ENCODE results near the gene PPM1H.
"Not testable (repeated sequence)": the region's sequence is repeated elsewhere in the genome, so short reads cannot be mapped to it uniquely, and the experiment has no call there.

PPM1H gene

DNA sequence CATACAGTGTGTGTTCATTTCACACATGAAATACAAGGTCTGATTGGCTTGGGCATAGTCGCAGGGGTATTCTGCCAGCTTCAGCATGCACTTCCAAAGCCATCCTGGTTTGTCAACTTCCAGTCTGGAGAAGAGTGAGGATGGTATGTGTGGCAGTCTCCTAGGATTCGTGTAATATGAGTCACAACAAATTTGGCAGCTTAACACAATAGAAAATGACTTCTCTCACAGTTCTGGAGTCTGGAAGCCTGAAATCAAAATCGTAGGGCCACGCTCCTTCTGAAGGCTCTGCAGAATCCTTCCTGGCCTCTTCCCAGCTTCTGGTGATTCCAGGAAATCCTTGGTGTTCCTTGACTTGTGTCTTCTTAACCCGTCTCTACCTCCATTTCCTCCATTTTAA lies 167.5 kb downstream of the PPM1H start:
- peak; percentile 85 for DNase-seq (ENCODE audit: low spot score)

- no peak for DNase-seq (ENCODE audit: low spot score)
These were observed 168.5 kb downstream of the PPM1H start for GRCh38 chr12:62766496-62766895.

DNA sequence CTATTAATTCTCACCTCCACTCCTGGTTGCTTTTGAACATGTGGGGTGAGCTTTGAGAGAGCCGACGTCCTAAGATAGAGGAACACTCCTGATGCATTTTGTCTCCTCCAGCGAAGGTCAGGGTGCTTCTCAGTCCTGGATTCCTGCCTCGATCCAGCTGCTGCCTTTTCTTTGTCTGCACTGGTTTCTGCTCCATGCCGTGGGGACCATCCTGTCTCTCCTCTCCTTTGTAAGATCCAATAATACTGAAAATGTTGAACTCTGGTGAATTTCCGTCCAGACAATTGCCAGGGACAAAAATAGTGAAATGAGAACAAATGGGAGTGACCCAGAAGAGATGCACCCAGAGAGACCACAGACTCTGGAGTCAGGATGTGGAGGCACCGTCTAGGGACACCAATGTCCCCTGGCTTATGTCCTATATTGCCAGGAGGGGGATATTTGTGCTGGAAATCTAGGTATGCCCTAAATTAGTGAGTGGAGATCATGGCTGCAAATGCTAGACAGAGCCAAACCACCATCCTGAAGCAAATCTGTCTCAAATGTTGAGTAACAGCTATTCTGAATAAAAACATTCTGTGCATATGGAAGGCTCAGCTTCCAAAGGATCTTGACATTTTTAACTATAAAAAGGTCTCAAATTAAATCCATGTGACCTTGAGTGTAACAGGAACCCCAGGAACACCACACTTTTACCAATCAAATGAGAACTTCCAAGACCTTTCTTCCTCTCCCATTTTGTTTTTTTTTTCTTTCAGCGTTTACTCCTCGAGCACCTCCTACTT lies 170.9 kb downstream of the PPM1H start:
- DNase-seq (ENCODE audit: low spot score): no peak

- no peak for DNase-seq (ENCODE audit: low spot score)
These were observed 171.6 kb downstream of the PPM1H start for GRCh38 chr12:62763312-62763711.

DNA sequence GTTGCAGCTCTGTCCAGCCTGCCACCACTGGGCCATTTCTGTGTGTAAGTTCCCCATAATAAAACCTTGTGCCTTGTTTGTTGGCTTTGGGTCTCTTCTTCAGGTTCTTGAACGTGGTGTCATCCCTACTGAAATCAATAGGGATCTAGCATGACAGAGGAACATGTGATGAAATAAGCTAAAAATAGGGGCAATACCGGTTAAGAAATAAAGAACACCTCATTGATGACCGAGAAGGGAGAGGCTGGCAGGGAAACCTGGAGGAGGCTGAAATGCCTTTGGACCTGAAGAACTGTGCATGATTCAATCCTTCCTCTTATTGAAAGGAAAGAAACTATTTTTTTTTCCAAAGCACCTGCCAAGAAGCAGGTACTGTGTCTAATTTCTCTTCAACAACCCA lies 172.3 kb downstream of the PPM1H start:
- DNase-seq (ENCODE audit: low spot score): no peak

GRCh38 chr12:62761658-62762057 lies 173.3 kb downstream of the PPM1H start:
- DNase-seq (ENCODE audit: low spot score): no peak

DNA sequence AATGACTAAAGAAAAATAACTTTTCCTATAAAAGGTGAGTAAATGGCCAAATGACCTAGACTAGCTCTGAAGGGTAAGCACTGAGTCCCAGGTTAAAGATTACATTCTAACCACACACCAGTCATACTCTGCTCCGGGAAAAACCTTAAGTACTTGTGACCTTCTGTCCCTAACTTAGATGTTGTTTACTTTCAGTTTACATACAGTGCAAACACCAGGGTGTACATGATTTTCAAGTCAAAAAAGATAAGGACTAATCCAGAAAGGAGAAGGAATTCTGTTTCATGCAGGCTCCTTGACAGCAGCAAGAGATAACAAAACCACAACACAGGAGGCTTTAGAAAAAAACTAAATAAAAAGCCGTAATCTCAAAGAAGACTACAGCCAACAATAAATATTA lies 174.2 kb downstream of the PPM1H start:
- DNase-seq (ENCODE audit: low spot score): no peak

DNA sequence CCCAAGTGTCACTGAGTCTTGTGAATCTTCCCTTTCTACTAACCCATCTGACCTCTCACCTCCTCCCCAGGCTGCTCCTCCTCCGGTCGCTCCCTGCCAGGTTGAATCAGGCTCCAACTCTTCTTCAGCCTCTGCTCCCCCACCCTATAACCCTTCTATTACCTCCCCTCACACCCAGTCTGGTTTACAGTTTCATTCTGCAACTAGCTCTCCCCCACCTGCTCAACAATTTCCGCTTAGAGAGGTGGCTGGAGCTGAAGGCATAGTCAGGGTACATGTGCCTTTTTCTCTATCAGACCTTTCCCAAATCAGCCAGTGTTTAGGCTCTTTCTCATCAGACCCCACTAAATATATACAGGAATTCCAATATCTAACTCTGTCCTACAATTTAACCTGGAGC lies 174.6 kb downstream of the PPM1H start:
- not testable (repeated sequence) for DNase-seq (ENCODE audit: low spot score)

GRCh38 chr12:62758216-62758615 lies 176.7 kb downstream of the PPM1H start:
- DNase-seq (ENCODE audit: low spot score): no peak

DNA sequence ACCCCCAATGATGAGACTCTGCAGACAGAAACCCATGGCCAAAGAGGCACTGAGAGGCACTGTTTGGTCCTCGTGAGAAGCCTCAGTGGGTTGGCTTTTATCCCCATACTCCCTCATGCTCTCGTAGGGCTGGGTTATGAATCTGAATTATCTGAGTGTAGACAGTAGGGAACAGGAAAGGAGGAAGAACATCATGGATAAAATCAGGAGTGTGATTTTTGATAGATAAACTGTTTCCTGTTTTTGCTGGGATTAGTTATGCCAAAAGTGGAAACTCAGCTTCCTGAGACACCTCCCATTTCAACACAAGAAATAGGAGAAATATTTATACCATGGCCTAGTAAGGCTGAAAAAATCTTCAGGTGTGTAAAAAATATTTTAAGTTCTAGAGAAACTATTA lies 177.9 kb downstream of the PPM1H start:
- DNase-seq (ENCODE audit: low spot score): no peak

DNA sequence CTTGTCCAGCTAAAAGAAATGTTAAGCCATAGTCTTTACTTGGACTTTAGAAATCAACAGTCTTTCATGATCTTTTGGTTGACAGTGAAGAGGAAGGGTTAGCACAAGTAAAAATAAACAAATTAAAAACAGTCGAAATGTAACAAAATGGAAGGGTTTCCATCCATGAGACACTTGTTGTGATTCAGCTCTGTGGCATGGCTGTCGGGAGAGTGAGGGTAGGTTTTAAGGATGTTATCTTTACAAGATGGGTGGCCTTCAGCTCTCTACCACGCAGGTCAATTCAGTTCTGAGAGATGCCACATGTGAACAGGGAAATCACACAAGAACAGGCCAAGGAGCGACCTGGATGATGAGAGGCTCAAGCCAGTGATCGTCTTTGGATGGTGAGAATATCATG lies 180.2 kb downstream of the PPM1H start:
- DNase-seq (ENCODE audit: low spot score): no peak

DNA sequence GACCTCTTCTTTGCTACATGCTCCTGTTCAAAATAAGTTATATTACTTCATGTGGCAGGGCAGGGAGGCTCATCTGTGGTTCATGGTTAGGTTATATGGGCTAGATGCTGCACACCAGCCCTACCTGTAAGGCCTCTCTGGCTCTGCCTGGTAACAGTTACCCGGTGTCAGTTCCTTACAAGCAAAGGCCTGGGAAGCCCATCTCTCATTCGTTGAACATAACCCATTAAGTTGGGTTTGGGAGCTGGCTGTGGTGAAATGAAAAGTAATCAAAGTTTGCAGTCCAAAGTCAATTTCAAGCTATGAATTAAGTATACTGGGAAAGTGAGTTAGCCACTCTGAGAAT lies 183.2 kb downstream of the PPM1H start:
- no peak for DNase-seq (ENCODE audit: low spot score)

GRCh38 chr12:62750941-62751809 lies 183.8 kb downstream of the PPM1H start:
- DNase-seq (ENCODE audit: low spot score): no peak

DNA sequence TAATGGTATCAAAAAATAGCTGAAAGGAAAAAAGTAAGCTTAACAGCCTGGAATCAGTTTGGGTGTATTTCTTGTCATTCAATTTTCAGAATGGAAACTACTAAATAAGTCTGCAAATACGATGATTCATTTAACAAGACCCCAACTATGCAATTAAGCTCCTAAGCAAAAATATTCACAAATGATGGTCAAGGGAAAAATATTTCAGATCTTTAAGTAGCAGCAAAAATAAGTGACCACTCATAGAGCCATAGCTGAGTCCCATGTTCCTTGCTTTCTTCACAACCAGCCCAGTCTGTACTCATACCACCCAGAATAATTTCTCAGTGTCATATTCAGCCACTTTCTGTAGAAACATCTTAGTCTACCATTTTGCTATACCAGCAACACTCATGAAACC lies 185.4 kb downstream of the PPM1H start:
- no peak for DNase-seq (ENCODE audit: low spot score)

DNA sequence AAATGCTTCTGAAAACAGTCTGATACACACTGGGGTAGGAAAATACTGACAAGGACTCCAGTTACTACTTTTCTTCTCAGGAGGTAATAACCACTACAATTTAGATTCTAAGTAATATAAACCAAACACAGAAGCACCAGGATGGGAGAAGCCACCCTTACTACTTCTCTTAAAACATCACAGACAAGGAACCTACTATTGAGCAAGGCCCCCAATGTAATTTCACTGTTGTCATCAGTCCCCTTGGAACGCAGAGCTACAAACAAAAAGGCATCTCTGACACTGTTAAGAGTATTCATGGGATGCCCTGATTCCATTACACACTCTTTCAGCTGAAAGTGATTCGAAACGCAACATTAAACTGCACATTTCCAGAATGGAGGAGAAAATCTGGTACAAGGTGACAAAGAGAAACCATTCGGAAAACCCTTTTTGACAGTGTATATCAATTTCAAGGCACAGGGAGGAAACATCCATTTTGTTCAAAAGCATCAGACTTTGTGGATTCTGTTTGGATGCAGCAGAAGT lies 185.9 kb downstream of the PPM1H start:
- DNase-seq (ENCODE audit: low spot score): no peak

DNA sequence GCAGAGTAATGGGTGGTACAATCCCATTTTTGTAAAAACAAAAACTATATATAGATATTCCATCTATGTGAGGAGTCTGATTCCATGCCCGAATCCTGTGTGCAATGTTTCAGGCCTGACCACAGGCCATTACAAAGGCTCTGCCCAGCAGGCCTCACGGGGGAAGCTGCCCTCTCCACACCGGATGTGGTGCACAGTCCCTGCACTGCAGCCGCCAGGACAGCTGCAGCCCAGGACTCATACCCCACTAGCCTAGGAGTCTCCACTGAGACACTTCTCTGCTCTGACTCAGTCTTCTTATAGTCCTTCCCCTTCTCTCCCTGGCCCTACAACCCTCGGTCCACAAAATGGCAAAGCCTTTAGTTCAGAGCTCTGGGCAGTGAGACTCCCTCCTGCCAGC lies 190.4 kb downstream of the PPM1H start:
- DNase-seq (ENCODE audit: low spot score): peak; percentile 47

- DNase-seq (ENCODE audit: low spot score): no peak
These were observed 195.5 kb downstream of the PPM1H start for GRCh38 chr12:62739266-62740015.

DNA sequence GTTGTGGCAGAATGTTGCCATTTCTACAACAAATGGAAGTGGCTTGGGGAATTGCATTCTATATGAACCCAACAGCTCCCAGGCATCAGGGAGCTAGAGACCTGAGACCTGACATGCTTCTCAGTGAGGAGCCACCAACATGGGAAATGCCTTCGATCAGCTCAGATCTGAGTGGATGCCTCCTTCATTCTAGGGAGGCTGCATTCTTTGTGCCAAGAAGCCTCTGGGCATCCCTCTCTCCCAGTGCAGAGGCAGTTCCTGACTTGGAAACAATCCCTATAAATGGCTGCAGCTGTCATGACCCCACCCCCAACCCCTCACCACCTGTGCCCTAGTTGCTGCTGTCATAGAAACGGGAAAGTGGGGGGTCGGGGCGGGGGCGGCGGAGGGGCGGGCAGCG lies 196.3 kb downstream of the PPM1H start:
- no peak for DNase-seq (ENCODE audit: low spot score)

DNA sequence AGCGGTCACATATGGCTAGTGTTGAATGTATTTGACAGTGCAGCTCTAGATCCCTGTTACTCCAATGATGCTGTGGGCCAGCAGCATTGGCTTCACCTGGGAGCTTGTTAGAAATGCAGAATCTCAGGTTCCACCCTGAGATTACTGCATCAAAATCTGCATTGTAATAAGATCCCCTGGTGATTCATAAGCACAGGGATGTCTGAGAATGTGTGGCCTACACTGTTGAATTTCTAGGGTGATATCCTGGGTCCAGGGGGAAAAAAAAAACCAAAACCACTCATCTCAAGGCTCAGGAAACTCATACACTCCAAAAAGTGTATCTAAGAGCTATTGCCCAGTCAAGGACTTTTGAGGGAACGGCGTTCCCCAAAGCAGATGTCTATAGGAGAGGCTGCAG lies 196.8 kb downstream of the PPM1H start:
- DNase-seq (ENCODE audit: low spot score): no peak

DNA sequence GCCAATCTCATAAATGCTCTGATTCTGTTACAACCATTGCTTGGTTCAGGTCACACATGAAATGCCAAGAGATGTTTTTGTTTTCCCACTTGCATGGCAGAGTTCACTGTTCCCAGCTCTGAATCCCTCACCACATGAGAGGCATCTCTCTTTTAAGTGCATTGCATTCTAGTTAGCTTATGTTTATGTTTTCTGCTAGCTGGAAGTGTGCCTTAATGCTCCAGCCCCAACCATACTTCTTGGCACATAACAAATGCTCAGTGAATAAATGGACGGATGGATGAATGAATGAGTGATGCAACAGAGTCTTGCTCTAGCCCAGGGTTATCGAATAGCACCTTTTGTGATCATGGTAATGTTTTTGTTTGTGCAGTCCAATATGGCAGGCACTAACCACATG lies 197.3 kb downstream of the PPM1H start:
- DNase-seq (ENCODE audit: low spot score): no peak

- no peak for DNase-seq (ENCODE audit: low spot score)
These were observed 197.8 kb downstream of the PPM1H start for GRCh38 chr12:62737188-62737587.

- no peak for DNase-seq (ENCODE audit: low spot score)
These were observed 198.4 kb downstream of the PPM1H start for GRCh38 chr12:62736596-62736995.
